CD4-positive, alpha-beta T cell (primary cell): ENCODE measurements around the gene NACC2. TPM values are rescaled to one million over a fixed set of nuclear protein-coding genes. Genes with fewer than 3 reads are reported as not detected.

ENCODE experiments used
- ATAC-seq: fragments of 200-7000 bp; cut with Tn5 transposase; one replicate; pipeline ENCODE4 v1.10.0; 2022; ENCODE audit warnings: mild to moderate bottlenecking; ENCODE audit not compliant: poor library complexity
- CTCF ChIA-PET: fragments of 350-600 bp; sonication (Branson Sonifier 250); formaldehyde crosslinking; loops from one replicate; lab custom pipeline; 2021; ENCODE audit warnings: antibody characterized with exemption, inconsistent platforms; lab: Charles Lee
- POLR2A ChIA-PET: fragments of 350-600 bp; sonication (Branson Sonifier 250); formaldehyde crosslinking; loops from one replicate; lab custom pipeline; 2021; ENCODE audit warnings: antibody characterized with exemption, inconsistent platforms; lab: Charles Lee
- DNase-seq, 14 experiments: peaks; one replicate each; pipeline ENCODE4 v3.0.0-alpha.2; 2013 to 2020; ENCODE audit warnings: mixed read lengths in 2 of 14
- H3K27ac ChIP-seq, 2 donors: one replicate each; pipeline versions ENCODE4 v1.5.1 to v1.7.0; 2013; ENCODE audit warnings: low read length in 2 of 2, low read depth in 1 of 2, mild to moderate bottlenecking in 1 of 2
- H3K27me3 ChIP-seq, 2 experiments: 1 replicate in 1 of 2; 2 replicates in 1 of 2; pipeline versions ENCODE4 v1.6.1 to v1.7.0; 2013; ENCODE audit warnings: low read length in 2 of 2, control low read depth in 1 of 2, mild to moderate bottlenecking in 1 of 2, moderate library complexity in 1 of 2; ENCODE audit not compliant: insufficient read depth in 2 of 2, control insufficient read depth in 1 of 2
- H3K36me3 ChIP-seq: one replicate; pipeline ENCODE4 v1.6.1; 2013; ENCODE audit warnings: low read length, control low read depth; ENCODE audit not compliant: insufficient read depth
- H3K4me1 ChIP-seq: one replicate; pipeline ENCODE4 v1.6.1; 2013; ENCODE audit warnings: low read length, control low read depth; ENCODE audit not compliant: insufficient read depth
- H3K4me3 ChIP-seq: one replicate; pipeline ENCODE4 v1.5.1; 2013; ENCODE audit warnings: mild to moderate bottlenecking, low read length, moderate library complexity
- H3K9me3 ChIP-seq, 2 experiments: 1 replicate in 1 of 2; 2 replicates in 1 of 2; pipeline versions ENCODE4 v1.6.1 to v1.7.0; 2013; ENCODE audit warnings: low read length in 2 of 2, mild to moderate bottlenecking in 2 of 2, control low read depth in 1 of 2, moderate library complexity in 1 of 2; ENCODE audit not compliant: control insufficient read depth in 1 of 2, insufficient read depth in 1 of 2
- H3K27ac Mint-ChIP-seq: one replicate; pipeline ENCODE4 v1.8.0; 2020; ENCODE audit warnings: mixed read lengths
- H3K27me3 Mint-ChIP-seq: one replicate; pipeline ENCODE4 v1.8.0; 2021; ENCODE audit warnings: mixed read lengths
- H3K36me3 Mint-ChIP-seq: one replicate; pipeline ENCODE4 v1.8.0; 2021; ENCODE audit warnings: low read depth, mixed read lengths
- H3K4me1 Mint-ChIP-seq: one replicate; pipeline ENCODE4 v1.8.0; 2021; ENCODE audit warnings: low read depth, mixed read lengths
- H3K4me3 Mint-ChIP-seq: one replicate; pipeline ENCODE4 v1.8.0; 2020; ENCODE audit warnings: mild to moderate bottlenecking, mixed read lengths
- H3K9me3 Mint-ChIP-seq: one replicate; pipeline ENCODE4 v1.8.0; 2020; ENCODE audit warnings: mixed read lengths
- intact Hi-C, 2 experiments: fragments of 100-400 bp; cut with DNase I in 1 of 2; cut with micrococcal nuclease in 1 of 2; formaldehyde crosslinking; loops; one replicate each; pipeline versions ENCODE4 v1.15.1 to v1.9.0; 2023 to 2025; cut with DNase I, micrococcal nuclease
- total RNA-seq, 174 experiments: library from RNA in 2 of 174; stranded (reverse) in 2 of 174; gene quantifications; one replicate each; pipeline ENCODE4 v1.2.3 and lab custom pipeline; 2021 to 2026
- TF ChIP-seq, protein P1 (sequence below): fragments of 200-600 bp; IDR thresholded peaks from one replicate; pipeline ENCODE4 v1.8.0; 2022; ENCODE audit warnings: antibody characterized with exemption, mild to moderate bottlenecking

NACC2 gene
- total RNA-seq, 2 experiments from 2014 or later = 2.1 to 2.7 TPM

DNA sequence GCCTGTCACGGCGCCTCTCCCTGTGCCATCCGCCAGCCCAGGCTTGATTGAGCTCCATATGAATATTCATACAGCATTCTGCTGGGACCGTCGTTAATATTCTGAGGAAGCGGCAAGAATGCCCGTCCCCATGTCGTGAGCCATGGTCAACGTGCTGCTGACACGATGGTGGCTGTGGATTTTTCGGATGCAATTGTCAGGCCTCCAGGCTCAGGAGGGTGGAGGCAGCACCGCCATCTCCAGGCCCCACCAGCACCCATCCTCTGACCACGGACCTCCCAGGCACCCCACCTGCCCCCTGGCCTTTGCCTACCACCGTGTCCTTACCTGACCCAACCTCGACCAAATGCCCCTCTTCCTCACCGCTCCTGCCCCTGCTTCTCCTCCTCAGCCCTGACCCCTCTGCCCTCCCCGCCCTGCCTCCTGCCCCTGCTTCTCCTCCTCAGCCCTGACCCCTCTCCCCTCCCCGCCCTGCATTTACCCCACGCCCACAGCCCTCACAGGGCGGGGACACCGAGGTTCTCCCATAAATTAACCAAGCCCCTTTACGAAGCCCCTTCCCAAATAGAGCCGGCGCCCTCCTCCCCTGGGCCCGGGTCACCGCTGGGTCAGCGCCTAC is 13.7 kb upstream of the NACC2 start:
- no peak for DNase-seq
- Mint-ChIP-seq H3K27ac (peak overlapping the region; percentile 86), H3K36me3 (peaks cover 5% of the 10 kb centered on the region), H3K4me1 (peaks cover 70% of the 10 kb centered on the region), H3K27me3 (no peaks in the 10 kb centered on the region), H3K9me3 (no peaks in the 10 kb centered on the region), H3K4me3 (peak overlapping the region; percentile 89)
- CTCF ChIA-PET = interaction anchor here (1.2 to 1.6 kb wide), 3 partner anchors 19 to 141 kb away, joined by 3 to 4 read pairs (median 3); no protein-coding TSS in a partner anchor
- H3K4me1 ChIP-seq = peaks cover 91% of the 10 kb centered on the region
- no peak for ATAC-seq
- H3K4me3 ChIP-seq = peak overlapping the region; percentile 61
- peak overlapping the region; percentile 56 to 73 for H3K27ac ChIP-seq
- no peaks in the 10 kb centered on the region for H3K9me3 ChIP-seq
- POLR2A ChIA-PET = interaction anchor here (0.6 to 6.0 kb wide), 11 partner anchors 9 to 158 kb away, joined by 3 to 50 read pairs (median 4); partner anchors contain the start of genes NACC2, TMEM250 and UBAC1
- intact Hi-C loops = loop anchor here (1.0 kb wide), 2 partner anchors 10 to 13 kb away; partner anchors contain the start of genes TMEM250 (in 2 of the 2) and NACC2 (in 1 of the 2)
- H3K27me3 ChIP-seq = no peaks in the 10 kb centered on the region
- TF ChIP-seq, protein P1, sequence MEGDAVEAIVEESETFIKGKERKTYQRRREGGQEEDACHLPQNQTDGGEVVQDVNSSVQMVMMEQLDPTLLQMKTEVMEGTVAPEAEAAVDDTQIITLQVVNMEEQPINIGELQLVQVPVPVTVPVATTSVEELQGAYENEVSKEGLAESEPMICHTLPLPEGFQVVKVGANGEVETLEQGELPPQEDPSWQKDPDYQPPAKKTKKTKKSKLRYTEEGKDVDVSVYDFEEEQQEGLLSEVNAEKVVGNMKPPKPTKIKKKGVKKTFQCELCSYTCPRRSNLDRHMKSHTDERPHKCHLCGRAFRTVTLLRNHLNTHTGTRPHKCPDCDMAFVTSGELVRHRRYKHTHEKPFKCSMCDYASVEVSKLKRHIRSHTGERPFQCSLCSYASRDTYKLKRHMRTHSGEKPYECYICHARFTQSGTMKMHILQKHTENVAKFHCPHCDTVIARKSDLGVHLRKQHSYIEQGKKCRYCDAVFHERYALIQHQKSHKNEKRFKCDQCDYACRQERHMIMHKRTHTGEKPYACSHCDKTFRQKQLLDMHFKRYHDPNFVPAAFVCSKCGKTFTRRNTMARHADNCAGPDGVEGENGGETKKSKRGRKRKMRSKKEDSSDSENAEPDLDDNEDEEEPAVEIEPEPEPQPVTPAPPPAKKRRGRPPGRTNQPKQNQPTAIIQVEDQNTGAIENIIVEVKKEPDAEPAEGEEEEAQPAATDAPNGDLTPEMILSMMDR = no peak
- no peaks in the 10 kb centered on the region for H3K36me3 ChIP-seq

DNA sequence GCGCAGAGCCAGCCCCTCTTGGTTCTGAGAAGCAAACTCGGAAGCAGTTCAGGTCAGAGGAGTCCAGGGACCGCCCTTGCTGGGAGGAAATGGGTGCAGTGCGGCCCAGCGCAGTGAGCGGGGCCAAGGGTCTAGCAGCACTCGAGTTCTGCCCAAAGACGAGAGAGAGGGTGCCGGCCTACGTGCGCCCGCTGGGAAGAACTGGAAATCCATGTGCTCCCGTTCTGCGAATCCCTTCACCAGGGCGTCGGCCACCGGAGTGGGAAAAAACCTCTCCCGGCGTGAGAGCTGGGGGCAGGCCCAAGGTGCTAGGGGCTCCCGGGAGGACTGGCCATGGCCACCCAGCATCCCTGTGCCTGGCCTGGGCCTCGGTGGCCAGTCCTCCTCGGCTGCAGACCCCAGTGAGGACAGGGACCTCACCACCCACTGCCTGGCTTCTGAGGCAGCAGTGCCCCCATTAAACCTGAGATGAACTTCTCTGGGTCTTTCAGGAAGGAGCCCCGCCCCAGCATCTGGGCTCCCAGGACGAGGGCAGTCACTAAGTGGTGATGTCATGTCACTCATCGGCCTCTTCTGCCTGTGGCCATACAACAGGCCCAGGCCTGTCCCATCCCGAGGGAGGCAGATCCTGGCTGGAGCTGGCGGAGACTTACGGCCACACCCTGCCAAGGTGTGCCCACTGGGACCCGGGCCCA is 13.0 kb upstream of the NACC2 start:
- Mint-ChIP-seq H3K9me3 (no peaks in the 10 kb centered on the region), H3K4me3 (peak overlapping the region; percentile 89), H3K4me1 (peaks cover 64% of the 10 kb centered on the region), H3K36me3 (no peaks in the 10 kb centered on the region), H3K27me3 (no peaks in the 10 kb centered on the region), H3K27ac (peak overlapping the region; percentile 88)
- H3K36me3 ChIP-seq = no peaks in the 10 kb centered on the region
- ATAC-seq (no peak), DNase-seq (no peak)
- peak overlapping the region; percentile 69 to 78 for H3K27ac ChIP-seq
- TF ChIP-seq, protein P1 = no peak
- H3K4me1 ChIP-seq = peaks cover 86% of the 10 kb centered on the region
- intact Hi-C loops = no loop called here
- H3K9me3 ChIP-seq = no peaks in the 10 kb centered on the region
- POLR2A ChIA-PET = interaction anchor here (1.1 to 6.0 kb wide), 3 partner anchors 9 to 118 kb away, joined by 3 to 50 read pairs (median 10); partner anchors contain the start of gene NACC2
- no peak overlapping the region for H3K4me3 ChIP-seq
- CTCF ChIA-PET = interaction anchor here (1.2 to 1.6 kb wide), 2 partner anchors 12 to 18 kb away, joined by 3 to 4 read pairs; no protein-coding TSS in a partner anchor
- no peaks in the 10 kb centered on the region for H3K27me3 ChIP-seq

DNA sequence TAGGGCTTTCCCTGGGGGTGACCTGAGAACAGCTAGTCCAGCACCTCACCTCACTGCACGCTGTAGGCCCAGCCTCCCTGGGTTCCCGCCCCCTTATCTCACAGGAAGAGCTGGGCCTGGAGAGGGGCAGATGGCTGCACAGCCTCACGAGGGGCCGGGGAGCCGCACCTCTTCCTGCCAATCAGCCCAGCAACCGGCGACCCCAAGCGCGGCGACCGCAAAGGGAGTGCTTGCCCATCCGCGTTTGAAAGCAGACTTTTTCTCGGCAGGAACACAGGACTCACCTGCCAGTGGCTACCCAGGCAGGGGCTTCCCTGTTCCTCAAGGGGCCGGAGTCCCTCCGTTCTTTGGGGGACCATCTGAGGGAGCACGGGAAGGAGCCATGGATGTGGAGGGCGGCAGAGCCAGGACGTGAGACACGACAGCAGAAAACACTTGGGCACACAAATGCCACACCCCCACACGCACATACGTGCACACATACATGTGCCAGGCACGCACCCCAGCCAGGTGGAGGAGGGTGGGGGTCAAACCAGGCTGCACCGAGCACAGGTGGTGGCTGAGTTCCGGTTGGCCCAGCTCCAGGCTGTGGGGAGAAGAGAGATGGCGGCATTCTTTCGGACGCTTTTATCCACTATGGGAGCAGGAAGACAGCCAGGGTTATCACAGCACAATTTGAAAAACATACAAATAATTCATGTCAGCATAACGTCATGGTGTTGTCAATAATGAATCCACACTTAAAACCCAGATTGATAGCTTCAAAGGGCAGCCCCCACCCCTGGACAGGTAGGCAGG is 12.3 kb upstream of the NACC2 start:
- CTCF ChIA-PET = interaction anchor here (1.2 to 1.6 kb wide), 2 partner anchors 11 to 18 kb away, joined by 3 to 4 read pairs; no protein-coding TSS in a partner anchor
- no peaks in the 10 kb centered on the region for H3K36me3 Mint-ChIP-seq
- Histone ChIP-seq H3K9me3 (no peaks in the 10 kb centered on the region), H3K27me3 (no peaks in the 10 kb centered on the region), H3K36me3 (no peaks in the 10 kb centered on the region), H3K27ac (peak overlapping the region; percentile 69 to 78), H3K4me3 (peak overlapping the region; percentile 22), H3K4me1 (peaks cover 79% of the 10 kb centered on the region)
- no peaks in the 10 kb centered on the region for H3K9me3 Mint-ChIP-seq
- intact Hi-C loops = no loop called here
- DNase-seq = peak in 9 of 14 experiments; percentile 31 to 84 (median 53)
- POLR2A ChIA-PET = interaction anchor here (1.1 to 6.0 kb wide), 4 partner anchors 10 to 117 kb away, joined by 4 to 50 read pairs (median 7); partner anchors contain the start of gene NACC2
- peaks cover 57% of the 10 kb centered on the region for H3K4me1 Mint-ChIP-seq
- peak overlapping the region; percentile 88 for H3K27ac Mint-ChIP-seq
- ATAC-seq = peak; percentile 17
- H3K27me3 Mint-ChIP-seq = no peaks in the 10 kb centered on the region
- TF ChIP-seq, protein P1 = no peak
- peak overlapping the region; percentile 81 for H3K4me3 Mint-ChIP-seq
